ENCODE measurements around the gene CHRNB4. TPM values are rescaled to one million over a fixed set of nuclear protein-coding genes. Genes with fewer than 3 reads are reported as not detected.
"Not testable (repeated sequence)": the region's sequence is repeated elsewhere in the genome, so short reads cannot be mapped to it uniquely, and the experiment has no call there.

Gene CHRNB4
- total and polyA plus RNA-seq, 7 donors: not detected

DNA sequence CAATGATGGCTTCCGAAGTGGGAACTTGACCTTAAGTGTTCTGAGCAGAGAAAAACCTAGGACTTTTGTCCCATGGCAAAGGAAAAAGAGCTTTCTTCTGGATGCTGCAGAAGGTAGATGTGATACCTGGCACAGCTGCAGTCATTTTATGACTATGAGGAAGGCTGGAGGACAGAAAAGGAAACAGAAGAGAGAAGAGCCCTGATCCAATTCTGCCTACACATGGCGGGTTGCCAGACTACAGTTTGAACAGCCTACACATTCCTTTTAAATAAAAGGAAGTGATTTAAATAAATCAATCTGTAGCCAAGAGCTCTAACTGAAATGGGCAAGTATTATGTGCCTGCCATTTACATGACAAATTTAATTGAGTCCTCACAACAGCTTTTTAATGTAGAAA, 43.6 kb upstream of the CHRNB4 start:
- TF ChIP-seq, protein P1, sequence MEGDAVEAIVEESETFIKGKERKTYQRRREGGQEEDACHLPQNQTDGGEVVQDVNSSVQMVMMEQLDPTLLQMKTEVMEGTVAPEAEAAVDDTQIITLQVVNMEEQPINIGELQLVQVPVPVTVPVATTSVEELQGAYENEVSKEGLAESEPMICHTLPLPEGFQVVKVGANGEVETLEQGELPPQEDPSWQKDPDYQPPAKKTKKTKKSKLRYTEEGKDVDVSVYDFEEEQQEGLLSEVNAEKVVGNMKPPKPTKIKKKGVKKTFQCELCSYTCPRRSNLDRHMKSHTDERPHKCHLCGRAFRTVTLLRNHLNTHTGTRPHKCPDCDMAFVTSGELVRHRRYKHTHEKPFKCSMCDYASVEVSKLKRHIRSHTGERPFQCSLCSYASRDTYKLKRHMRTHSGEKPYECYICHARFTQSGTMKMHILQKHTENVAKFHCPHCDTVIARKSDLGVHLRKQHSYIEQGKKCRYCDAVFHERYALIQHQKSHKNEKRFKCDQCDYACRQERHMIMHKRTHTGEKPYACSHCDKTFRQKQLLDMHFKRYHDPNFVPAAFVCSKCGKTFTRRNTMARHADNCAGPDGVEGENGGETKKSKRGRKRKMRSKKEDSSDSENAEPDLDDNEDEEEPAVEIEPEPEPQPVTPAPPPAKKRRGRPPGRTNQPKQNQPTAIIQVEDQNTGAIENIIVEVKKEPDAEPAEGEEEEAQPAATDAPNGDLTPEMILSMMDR (IDR thresholded peaks at IDR 0.05): no peak
- peaks cover 4% of the 10 kb centered on the region for H3K4me1 ChIP-seq
- no peaks in the 10 kb centered on the region for H3K36me3 ChIP-seq (ENCODE audit: insufficient read depth in 1 of 2, low read depth in 1 of 2)
- ATAC-seq (no peak), DNase-seq (no peak)
- H3K9me3 ChIP-seq: no peaks in the 10 kb centered on the region
- intact Hi-C loops (cut with DNase I): no loop called here
- WGBS, 3 donors: 91 to 94% (median 93%) methylated on average over 2 of the region's 2 CpGs
- no peak overlapping the region for H3K4me3 ChIP-seq
- H3K27me3 ChIP-seq (ENCODE audit: insufficient read depth in 3 of 3, low read length in 2 of 3): no peaks in the 10 kb centered on the region
- no peak overlapping the region for H3K27ac ChIP-seq

DNA sequence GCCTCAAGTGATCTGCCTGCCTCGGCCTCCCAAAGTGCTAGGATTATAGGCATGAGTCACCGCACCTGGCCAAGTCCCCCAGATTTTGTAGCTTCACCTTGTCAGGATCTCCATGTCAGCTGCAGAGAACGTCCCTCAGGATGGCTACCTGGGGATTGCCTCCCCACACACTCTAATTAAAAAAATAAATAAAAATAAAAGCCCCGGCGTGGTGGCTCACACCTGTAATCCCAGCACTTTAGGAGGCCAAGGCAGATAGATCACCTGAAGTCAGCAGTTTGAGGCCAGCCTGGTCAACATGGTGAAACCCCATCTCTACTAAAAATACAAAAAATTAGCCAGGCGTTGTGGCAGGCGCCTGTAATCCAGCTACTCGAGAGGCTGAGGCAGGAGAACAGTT, 42.6 kb upstream of the CHRNB4 start:
- DNase-seq; H3K4me1 ChIP-seq; H3K27ac ChIP-seq; H3K4me3 ChIP-seq; H3K36me3 ChIP-seq (ENCODE audit: insufficient read depth in 1 of 2, low read depth in 1 of 2); ATAC-seq; H3K9me3 ChIP-seq; H3K27me3 ChIP-seq (ENCODE audit: insufficient read depth in 3 of 3, low read length in 2 of 3); intact Hi-C loops (cut with DNase I): not testable (repeated sequence)
- WGBS, 3 donors: 89 to 97% (median 96%) methylated on average over 8 of the region's 8 CpGs

DNA sequence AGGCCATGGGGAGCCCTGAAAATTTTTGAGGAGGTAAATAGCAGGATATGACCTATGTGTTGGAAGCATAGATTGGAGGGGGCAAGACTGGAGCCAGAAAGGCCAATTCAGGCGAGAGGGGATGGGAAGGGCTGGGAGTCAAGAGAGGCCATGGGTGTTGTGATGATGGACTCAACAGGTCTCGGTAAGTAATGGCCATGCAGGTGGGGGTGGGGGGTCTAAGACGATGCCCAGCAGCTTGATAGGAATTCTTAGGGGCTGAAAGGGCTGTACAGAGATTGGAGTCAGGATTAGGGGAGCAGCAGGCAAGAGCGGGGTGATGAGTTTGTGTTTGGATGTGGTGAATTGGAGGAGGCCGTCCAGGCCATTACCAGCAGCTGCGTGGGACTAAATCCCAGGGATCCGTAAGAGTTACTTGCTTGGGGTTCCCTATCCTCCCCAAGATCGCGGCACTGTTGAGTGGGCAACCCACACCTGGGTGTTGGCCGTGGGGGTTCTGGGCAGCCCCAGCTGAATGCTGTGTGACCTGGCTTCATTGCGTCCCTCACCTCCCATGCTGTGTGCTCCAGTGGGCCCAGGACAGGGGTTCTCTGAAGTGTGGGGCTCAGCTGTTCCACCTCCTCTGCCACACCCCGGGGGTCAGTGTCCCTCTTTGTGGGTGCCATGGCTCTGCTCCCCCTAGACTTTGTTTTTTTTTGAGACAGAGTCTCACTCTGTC, 41.8 kb upstream of the CHRNB4 start:
- intact Hi-C loops (cut with DNase I): no loop called here
- Histone ChIP-seq H3K4me3 (no peak overlapping the region), H3K27me3 (ENCODE audit: insufficient read depth in 3 of 3, low read length in 2 of 3) (no peaks in the 10 kb centered on the region), H3K36me3 (ENCODE audit: insufficient read depth in 1 of 2, low read depth in 1 of 2) (no peaks in the 10 kb centered on the region), H3K9me3 (no peaks in the 10 kb centered on the region), H3K4me1 (peaks cover 4% of the 10 kb centered on the region), H3K27ac (no peak overlapping the region)
- WGBS, 3 donors: 94 to 96% (median 95%) methylated on average over 12 of the region's 12 CpGs
- DNase-seq: no peak
- no peak for ATAC-seq
- TF ChIP-seq, protein P1 (IDR thresholded peaks at IDR 0.05): no peak

DNA sequence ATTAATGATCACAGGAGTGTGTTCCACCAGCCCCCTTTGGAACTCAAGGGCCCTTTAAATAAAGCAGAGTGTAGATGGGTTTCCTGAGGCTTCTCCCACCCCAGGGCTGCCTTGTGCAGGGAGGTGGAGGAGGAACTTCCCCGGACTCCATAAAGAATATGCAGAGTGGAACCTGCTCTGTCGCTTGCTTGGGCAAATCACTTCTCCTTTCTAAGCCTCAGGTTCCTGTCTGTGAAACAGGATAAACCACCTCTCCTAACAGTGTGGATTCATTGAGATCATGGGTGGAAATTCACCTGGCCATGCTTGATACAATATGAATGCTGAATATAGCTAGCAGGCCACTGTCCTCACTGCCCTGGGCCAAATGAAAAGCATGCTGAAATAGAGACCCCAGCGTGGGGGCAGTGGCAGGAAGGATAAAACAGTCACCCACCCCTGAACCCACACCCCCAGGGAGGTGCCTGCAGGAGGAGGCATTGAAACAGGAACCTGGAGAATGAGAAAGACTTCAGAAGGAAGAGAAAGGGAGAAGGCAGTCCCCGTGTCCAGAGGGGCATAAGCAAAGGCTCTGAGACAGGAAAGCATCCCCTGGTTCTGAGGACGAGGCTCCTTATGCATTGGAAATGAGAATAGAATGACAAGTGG, 41.1 kb upstream of the CHRNB4 start:
- DNase-seq (no peak), ATAC-seq (no peak)
- Histone ChIP-seq H3K27me3 (ENCODE audit: insufficient read depth in 3 of 3, low read length in 2 of 3) (no peaks in the 10 kb centered on the region), H3K27ac (no peak overlapping the region), H3K4me3 (no peak overlapping the region), H3K9me3 (no peaks in the 10 kb centered on the region), H3K36me3 (ENCODE audit: insufficient read depth in 1 of 2, low read depth in 1 of 2) (no peaks in the 10 kb centered on the region), H3K4me1 (peaks cover 4% of the 10 kb centered on the region)
- TF ChIP-seq, protein P1 (IDR thresholded peaks at IDR 0.05): no peak
- 90 to 94% (median 91%) methylated on average over 5 of the region's 5 CpGs for WGBS, 3 donors
- intact Hi-C loops (cut with DNase I): no loop called here

DNA sequence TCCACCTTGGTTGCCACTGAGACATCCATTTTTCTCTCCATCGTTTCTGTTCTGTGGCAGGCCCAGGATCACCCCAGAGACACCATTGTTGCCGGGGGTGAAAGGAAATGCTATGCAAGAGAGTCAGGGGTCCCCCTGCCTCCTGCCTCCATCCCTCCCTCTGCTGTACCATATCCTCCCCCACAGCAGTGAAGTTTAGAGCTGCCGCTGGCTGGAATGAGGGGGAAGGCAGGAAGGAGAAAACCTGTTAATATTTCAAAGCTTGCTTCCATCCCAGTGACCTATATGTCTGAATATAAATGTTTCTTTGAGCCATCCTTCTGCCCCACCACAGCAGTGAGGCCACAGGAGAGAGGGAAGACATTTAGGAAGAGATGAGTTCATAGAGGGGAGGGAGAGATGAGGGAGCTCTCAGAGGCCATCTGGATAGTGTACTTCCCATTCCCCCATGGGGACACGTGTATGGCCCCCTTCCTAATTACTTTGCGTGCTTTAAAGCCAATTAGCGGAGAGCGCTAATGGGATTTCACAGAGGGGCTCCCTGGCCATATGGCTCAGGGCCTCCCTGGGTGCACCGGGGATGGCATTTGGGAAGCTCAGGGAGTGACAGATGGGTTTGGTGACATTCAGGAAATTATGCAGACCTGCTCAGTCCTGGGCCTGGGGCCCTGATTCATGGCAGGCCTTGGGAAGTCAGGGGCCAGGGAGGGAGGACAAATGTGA, 40.4 kb upstream of the CHRNB4 start:
- H3K4me3 ChIP-seq: no peak overlapping the region
- intact Hi-C loops (cut with DNase I): no loop called here
- DNase-seq: no peak
- H3K9me3 ChIP-seq: no peaks in the 10 kb centered on the region
- ATAC-seq: no peak
- H3K27ac ChIP-seq: no peak overlapping the region
- no peaks in the 10 kb centered on the region for H3K27me3 ChIP-seq (ENCODE audit: insufficient read depth in 3 of 3, low read length in 2 of 3)
- peaks cover 4% of the 10 kb centered on the region for H3K4me1 ChIP-seq
- H3K36me3 ChIP-seq (ENCODE audit: insufficient read depth in 1 of 2, low read depth in 1 of 2): no peaks in the 10 kb centered on the region
- TF ChIP-seq, protein P1 (IDR thresholded peaks at IDR 0.05): no peak
- 75 to 81% (median 80%) methylated on average over 8 of the region's 8 CpGs for WGBS, 3 donors
